Fibroblast of villous mesenchyme (primary cell): ENCODE results near the gene CACNA1C. TPM values are rescaled to one million over a fixed set of nuclear protein-coding genes. Genes with fewer than 3 reads are reported as not detected.

Experiments
- DNase-seq: peaks from one replicate; pipeline ENCODE4 v3.0.0-alpha.2; 2010; ENCODE audit warnings: low read depth
- H3K4me3 ChIP-seq: 2 replicates; pipeline ENCODE4 v1.5.1; 2011; ENCODE audit warnings: low read depth, mild to moderate bottlenecking, low read length
- total RNA-seq: library from RNA; depleted of rRNA; stranded (reverse); fragments of >200 nt; gene quantifications from 2 replicates; pipeline ENCODE4 v1.2.3, GENCODE V29; 2012
- TF ChIP-seq, protein P1 (sequence below): IDR thresholded peaks from 2 replicates; pipeline ENCODE4 v1.5.1; 2012; ENCODE audit warnings: low read depth, mild to moderate bottlenecking, low read length; ENCODE audit not compliant: insufficient read depth

CACNA1C gene
- total RNA-seq, 1 donor: 11.7 TPM

DNA sequence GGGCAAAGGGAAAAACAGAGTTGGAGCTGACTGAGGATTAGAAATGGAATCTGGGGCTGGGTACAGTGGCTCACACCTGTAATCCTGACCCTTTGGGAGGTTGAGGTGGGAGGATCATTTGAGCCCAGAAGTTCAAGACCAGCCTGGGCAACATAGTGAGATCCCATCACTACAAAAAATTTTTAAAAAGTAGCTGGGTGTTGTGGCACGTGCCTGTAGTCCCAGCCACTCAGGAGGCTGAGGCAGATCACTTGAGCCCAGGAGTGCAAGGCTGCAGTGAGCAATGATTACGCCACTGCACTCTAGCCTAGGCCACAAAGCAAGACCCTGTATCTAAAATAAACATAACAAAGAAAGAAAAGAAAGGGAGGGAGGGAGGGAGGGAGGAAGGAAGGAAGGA, 33.7 kb upstream of the CACNA1C start:
- H3K4me3 ChIP-seq: no peak overlapping the region
- TF ChIP-seq, protein P1, sequence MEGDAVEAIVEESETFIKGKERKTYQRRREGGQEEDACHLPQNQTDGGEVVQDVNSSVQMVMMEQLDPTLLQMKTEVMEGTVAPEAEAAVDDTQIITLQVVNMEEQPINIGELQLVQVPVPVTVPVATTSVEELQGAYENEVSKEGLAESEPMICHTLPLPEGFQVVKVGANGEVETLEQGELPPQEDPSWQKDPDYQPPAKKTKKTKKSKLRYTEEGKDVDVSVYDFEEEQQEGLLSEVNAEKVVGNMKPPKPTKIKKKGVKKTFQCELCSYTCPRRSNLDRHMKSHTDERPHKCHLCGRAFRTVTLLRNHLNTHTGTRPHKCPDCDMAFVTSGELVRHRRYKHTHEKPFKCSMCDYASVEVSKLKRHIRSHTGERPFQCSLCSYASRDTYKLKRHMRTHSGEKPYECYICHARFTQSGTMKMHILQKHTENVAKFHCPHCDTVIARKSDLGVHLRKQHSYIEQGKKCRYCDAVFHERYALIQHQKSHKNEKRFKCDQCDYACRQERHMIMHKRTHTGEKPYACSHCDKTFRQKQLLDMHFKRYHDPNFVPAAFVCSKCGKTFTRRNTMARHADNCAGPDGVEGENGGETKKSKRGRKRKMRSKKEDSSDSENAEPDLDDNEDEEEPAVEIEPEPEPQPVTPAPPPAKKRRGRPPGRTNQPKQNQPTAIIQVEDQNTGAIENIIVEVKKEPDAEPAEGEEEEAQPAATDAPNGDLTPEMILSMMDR: no peak
- DNase-seq: no peak

GRCh38 chr12:2020511-2020910, 32.3 kb upstream of the CACNA1C start:
- H3K4me3 ChIP-seq: no peak overlapping the region
- TF ChIP-seq, protein P1: no peak
- DNase-seq: no peak

DNA sequence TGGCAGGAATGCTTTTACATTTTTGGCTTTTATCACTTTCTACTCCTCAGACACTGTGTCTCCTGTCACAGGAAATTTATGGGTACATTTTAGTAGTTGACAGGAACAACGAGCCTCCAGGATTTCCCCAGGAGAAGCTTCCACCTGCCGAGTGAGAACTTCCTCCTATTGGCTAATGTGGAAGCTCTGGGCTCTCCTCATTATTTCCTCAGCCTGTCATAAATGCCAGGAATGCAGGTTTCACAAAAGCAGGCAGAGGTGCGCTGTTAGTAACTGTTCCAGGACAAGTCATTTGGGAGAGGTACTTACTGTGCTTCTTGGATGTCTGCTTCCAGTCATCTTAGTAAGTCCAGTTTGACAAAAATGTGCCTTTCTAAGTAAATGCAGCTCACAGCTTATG, 29.4 kb upstream of the CACNA1C start:
- DNase-seq: no peak
- no peak overlapping the region for H3K4me3 ChIP-seq
- TF ChIP-seq, protein P1: no peak

- TF ChIP-seq, protein P1: no peak
- DNase-seq: no peak
- H3K4me3 ChIP-seq: no peak overlapping the region
These were observed 25.4 kb upstream of the CACNA1C start for GRCh38 chr12:2027351-2027750.

GRCh38 chr12:2029851-2030250, 22.9 kb upstream of the CACNA1C start:
- TF ChIP-seq, protein P1: no peak
- H3K4me3 ChIP-seq: no peak overlapping the region
- DNase-seq: no peak

DNA sequence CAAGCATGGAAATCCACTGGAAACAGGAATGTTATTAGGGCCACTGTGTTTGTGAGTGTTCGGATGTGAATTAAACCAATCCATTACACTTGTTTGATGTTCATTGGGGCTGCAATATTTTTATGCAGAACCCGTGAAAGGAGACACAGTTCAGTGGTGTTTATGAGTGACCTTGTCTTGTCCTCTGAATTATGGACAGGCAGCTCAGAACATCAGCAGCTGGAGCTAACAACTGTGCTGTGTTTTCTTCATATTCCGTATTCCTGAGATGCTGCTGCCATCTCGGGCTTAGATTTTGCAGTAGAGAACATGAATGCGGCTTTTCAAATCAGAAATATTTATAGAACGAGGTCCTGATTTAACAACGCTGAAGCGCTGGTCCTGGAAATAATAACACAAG, 20.3 kb upstream of the CACNA1C start:
- TF ChIP-seq, protein P1: no peak

More for the DNA sequence above, 20.3 kb upstream of the CACNA1C start:
- no peak for DNase-seq
- H3K4me3 ChIP-seq: no peak overlapping the region
